OCI-LY1 (cell line): Measurements from ENCODE around the gene TRIO.
"Not testable (repeated sequence)": the region's sequence is repeated elsewhere in the genome, so short reads cannot be mapped to it uniquely, and the experiment has no call there.

Experiments used
- H2AFZ ChIP-seq: fragments of 200-600 bp; sonication (generic), shearing (Covaris generic); 2 replicates; pipeline ENCODE4 v1.6.0; 2014; ENCODE audit warnings: antibody characterized with exemption, mild to moderate bottlenecking, low read length
- H3F3A ChIP-seq: fragments of 200-600 bp; sonication (generic), shearing (Covaris generic); 2 replicates; pipeline ENCODE4 v1.6.0; 2014; ENCODE audit warnings: mild to moderate bottlenecking, antibody characterized with exemption, low read length, moderate library complexity; ENCODE audit not compliant: insufficient read depth
- H3K27ac ChIP-seq: fragments of 200-600 bp; sonication (generic); 2 replicates; pipeline ENCODE4 v1.5.1; 2014; ENCODE audit warnings: low read length, mixed run types, mild to moderate bottlenecking, low read depth; ENCODE audit not compliant: poor library complexity, severe bottlenecking
- H3K27me3 ChIP-seq: fragments of 200-600 bp; sonication (generic); 2 replicates; pipeline ENCODE4 v1.6.0; 2014; ENCODE audit warnings: antibody characterized with exemption, mild to moderate bottlenecking, low read length, moderate library complexity; ENCODE audit not compliant: insufficient read depth
- H3K36me3 ChIP-seq: fragments of 200-600 bp; sonication (generic); 2 replicates; pipeline ENCODE4 v1.6.1; 2014; ENCODE audit warnings: mild to moderate bottlenecking, antibody characterized with exemption, low read length, moderate library complexity, mixed read lengths; ENCODE audit not compliant: insufficient read depth
- H3K4me1 ChIP-seq: fragments of 200-600 bp; sonication (generic); 2 replicates; pipeline ENCODE4 v1.5.1; 2014; ENCODE audit warnings: mild to moderate bottlenecking, low read length, moderate library complexity; ENCODE audit not compliant: insufficient read depth, severe bottlenecking
- H3K4me2 ChIP-seq: fragments of 200-600 bp; sonication (generic), shearing (Covaris generic); 2 replicates; pipeline ENCODE4 v1.6.1; 2014; ENCODE audit warnings: low read length
- H3K4me3 ChIP-seq: fragments of 200-600 bp; sonication (generic); 2 replicates; pipeline ENCODE4 v1.5.1; 2014; ENCODE audit warnings: low read length, low read depth, mild to moderate bottlenecking, mixed read lengths; ENCODE audit not compliant: poor library complexity, severe bottlenecking
- H3K79me2 ChIP-seq: fragments of 200-600 bp; shearing (Covaris generic); 2 replicates; pipeline ENCODE4 v1.6.1; 2016; ENCODE audit warnings: mixed run types, low read length, mixed read lengths; ENCODE audit not compliant: insufficient read depth
- H3K9ac ChIP-seq: fragments of 200-600 bp; sonication (generic), shearing (Covaris generic); 2 replicates; pipeline ENCODE4 v1.6.1; 2014; ENCODE audit warnings: mild to moderate bottlenecking, low read length, mixed read lengths
- H3K9me2 ChIP-seq: fragments of 200-600 bp; sonication (generic), shearing (Covaris generic); 2 replicates; pipeline ENCODE4 v1.6.1; 2014; ENCODE audit warnings: low read depth, mild to moderate bottlenecking, low read length, mixed read lengths
- H3K9me3 ChIP-seq: fragments of 200-600 bp; shearing (Covaris generic); 2 replicates; pipeline ENCODE4 v1.6.1; 2014; ENCODE audit warnings: low read length, mixed read lengths
- H4K20me1 ChIP-seq: fragments of 200-600 bp; sonication (generic), shearing (Covaris generic); 2 replicates; pipeline ENCODE4 v1.6.0; 2016; ENCODE audit warnings: mild to moderate bottlenecking, low read length; ENCODE audit not compliant: insufficient read depth
- CTCF ChIP-seq: fragments of 200-600 bp; sonication (generic), shearing (Covaris generic); IDR thresholded peaks from 2 replicates; pipeline ENCODE4 v1.5.1; 2017; ENCODE audit warnings: mild to moderate bottlenecking, antibody characterized with exemption, low read length, moderate library complexity, mixed read lengths
- EZH2 ChIP-seq: fragments of 200-600 bp; sonication (generic), shearing (Covaris generic); IDR thresholded peaks from 2 replicates; pipeline ENCODE4 v1.8.0; 2017; ENCODE audit warnings: borderline replicate concordance, mixed run types, mild to moderate bottlenecking, antibody characterized with exemption, low read length, moderate library complexity, mixed read lengths

The TRIO gene

GRCh38 chr5:14547666-14548065, 404.5 kb downstream of the TRIO start:
- H3K4me3 ChIP-seq = no peak overlapping the region
- no peak for TF ChIP-seq EZH2
- no peak for TF ChIP-seq CTCF
- no peaks in the 10 kb centered on the region for H4K20me1 ChIP-seq
- no peaks in the 10 kb centered on the region for H3K36me3 ChIP-seq
- no peaks in the 10 kb centered on the region for H3K27me3 ChIP-seq
- no peak overlapping the region for H3K4me2 ChIP-seq
- no peaks in the 10 kb centered on the region for H3K9me3 ChIP-seq
- H3K27ac ChIP-seq = no peak overlapping the region
- H3K9ac ChIP-seq = no peak overlapping the region
- H3K9me2 ChIP-seq = no peaks in the 10 kb centered on the region
- H3F3A ChIP-seq = no peaks in the 10 kb centered on the region
- H3K79me2 ChIP-seq = no peaks in the 10 kb centered on the region
- H3K4me1 ChIP-seq = no peaks in the 10 kb centered on the region
- H2AFZ ChIP-seq = no peak overlapping the region

- no peak overlapping the region for H3K4me3 ChIP-seq
- H3K9me3 ChIP-seq = 0 out of 2 replicates have a peak, but pooled peaks cover 2% of the 10 kb centered on the region
- no peak overlapping the region for H2AFZ ChIP-seq
- H4K20me1 ChIP-seq = no peaks in the 10 kb centered on the region
- no peak overlapping the region for H3K9ac ChIP-seq
- H3K4me2 ChIP-seq = no peak overlapping the region
- H3K27ac ChIP-seq = no peak overlapping the region
- no peaks in the 10 kb centered on the region for H3K36me3 ChIP-seq
- no peaks in the 10 kb centered on the region for H3K27me3 ChIP-seq
- TF ChIP-seq EZH2 (no peak), CTCF (no peak)
- H3K9me2 ChIP-seq = no peaks in the 10 kb centered on the region
- H3K4me1 ChIP-seq = no peaks in the 10 kb centered on the region
- no peaks in the 10 kb centered on the region for H3K79me2 ChIP-seq
- H3F3A ChIP-seq = no peaks in the 10 kb centered on the region
Observed at GRCh38 chr5:14551211-14551610, 408.1 kb downstream of the TRIO start.

GRCh38 chr5:14552017-14552416, 408.9 kb downstream of the TRIO start:
- Histone ChIP-seq H3K9me2 (no peaks in the 10 kb centered on the region), H4K20me1 (no peaks in the 10 kb centered on the region), H3K4me3 (no peak overlapping the region), H3K36me3 (no peaks in the 10 kb centered on the region), H3K9me3 (0 out of 2 replicates have a peak, but pooled peaks cover 2% of the 10 kb centered on the region), H3K9ac (no peak overlapping the region), H3K79me2 (no peaks in the 10 kb centered on the region), H3K27me3 (no peaks in the 10 kb centered on the region), H3K27ac (no peak overlapping the region), H3K4me1 (no peaks in the 10 kb centered on the region), H3F3A (no peaks in the 10 kb centered on the region), H3K4me2 (no peak overlapping the region), H2AFZ (no peak overlapping the region)
- TF ChIP-seq EZH2 = no peak

- H3K36me3 ChIP-seq, H3K27ac ChIP-seq, H3K9ac ChIP-seq, H3K9me2 ChIP-seq, H3K9me3 ChIP-seq, H3K4me3 ChIP-seq, H3K79me2 ChIP-seq, H2AFZ ChIP-seq, H4K20me1 ChIP-seq, H3K4me2 ChIP-seq, H3K4me1 ChIP-seq, H3F3A ChIP-seq, H3K27me3 ChIP-seq: not testable (repeated sequence)
Observed at GRCh38 chr5:14554288-14554687, 411.1 kb downstream of the TRIO start.
